ENCODE results near the gene NTMT1. TPM values are rescaled to one million over a fixed set of nuclear protein-coding genes. Genes with fewer than 3 reads are reported as not detected.
A peak's percentile ranks its signal among the peaks of the same experiment; 100 is the strongest.
"Not testable (repeated sequence)": the region's sequence is repeated elsewhere in the genome, so short reads cannot be mapped to it uniquely, and the experiment has no call there.

Gene NTMT1
- total RNA-seq, 1 donor from 2014 or later = 40.8 TPM

DNA sequence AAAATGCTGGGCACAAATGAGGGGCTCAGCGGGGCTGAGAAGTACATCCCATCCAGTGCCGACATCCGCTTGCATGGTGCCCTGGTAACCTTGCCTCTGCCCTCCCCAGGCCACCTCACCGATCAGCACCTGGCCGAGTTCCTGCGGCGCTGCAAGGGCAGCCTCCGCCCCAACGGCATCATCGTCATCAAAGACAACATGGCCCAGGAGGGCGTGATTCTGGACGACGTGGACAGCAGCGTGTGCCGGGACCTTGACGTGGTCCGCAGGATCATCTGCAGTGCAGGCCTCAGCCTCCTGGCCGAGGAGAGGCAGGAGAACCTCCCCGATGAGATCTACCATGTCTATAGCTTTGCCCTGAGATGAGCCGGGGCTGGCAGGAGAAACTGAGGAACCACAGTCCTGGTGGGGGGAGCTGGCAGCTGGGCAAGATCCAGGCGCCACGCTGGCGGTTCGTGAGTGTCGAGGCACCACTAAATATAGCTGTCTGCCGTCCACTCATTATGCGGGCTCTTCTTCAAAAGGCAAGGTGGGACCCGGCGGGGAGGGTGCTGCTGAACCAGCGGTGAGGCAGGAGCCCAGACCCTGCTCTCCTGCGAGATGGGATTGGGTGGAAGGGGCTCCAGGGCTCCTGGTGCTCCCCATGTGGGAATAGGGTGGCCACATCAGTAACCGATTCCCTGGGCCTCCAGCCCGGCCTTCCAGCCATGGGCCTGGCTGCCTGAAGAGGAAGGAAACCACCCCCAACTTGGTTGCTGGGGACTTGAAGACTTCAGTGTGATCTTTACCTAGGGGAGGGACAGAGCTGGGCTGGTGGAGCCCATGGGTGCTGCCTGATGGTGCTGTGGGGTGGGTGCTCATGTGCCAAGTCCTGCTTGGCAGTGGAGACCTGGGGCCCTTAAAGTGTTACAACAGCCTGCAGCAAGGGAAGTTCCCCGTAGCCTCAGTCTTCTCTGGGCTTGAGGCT lies 9.4 kb downstream of the NTMT1 start:
- no peak for DNase-seq (ENCODE audit: low read depth)
- Histone ChIP-seq H3K4me3 (ENCODE audit: low read depth, low read length) (no peak overlapping the region), H3K36me3 (ENCODE audit: control insufficient read depth, insufficient read depth, low read length) (peaks cover 35% of the 10 kb centered on the region), H3K27me3 (ENCODE audit: control insufficient read depth, insufficient read depth, low read length) (no peaks in the 10 kb centered on the region)
- FAIRE-seq = peak; percentile 13
- TF ChIP-seq CTCF (IDR thresholded peaks at IDR 0.05; ENCODE audit: insufficient read depth, low read length, severe bottlenecking) = no peak

GRCh38 chr9:129636343-129636742 lies 10.4 kb downstream of the NTMT1 start:
- peaks cover 35% of the 10 kb centered on the region for H3K36me3 ChIP-seq (ENCODE audit: control insufficient read depth, insufficient read depth, low read length)

GRCh38 chr9:129637102-129637501 lies 11.1 kb downstream of the NTMT1 start:
- no peak for DNase-seq (ENCODE audit: low read depth)
- FAIRE-seq = no peak
- H3K27me3 ChIP-seq (ENCODE audit: control insufficient read depth, insufficient read depth, low read length) = no peaks in the 10 kb centered on the region
- TF ChIP-seq CTCF (IDR thresholded peaks at IDR 0.05; ENCODE audit: insufficient read depth, low read length, severe bottlenecking) = no peak
- H3K36me3 ChIP-seq (ENCODE audit: control insufficient read depth, insufficient read depth, low read length) = peaks cover 35% of the 10 kb centered on the region
- H3K4me3 ChIP-seq (ENCODE audit: low read depth, low read length) = no peak overlapping the region

More at GRCh38 chr9:129636343-129636742, 10.4 kb downstream of the NTMT1 start:
- H3K27me3 ChIP-seq (ENCODE audit: control insufficient read depth, insufficient read depth, low read length); DNase-seq (ENCODE audit: low read depth); FAIRE-seq; H3K4me3 ChIP-seq (ENCODE audit: low read depth, low read length): not testable (repeated sequence)

- DNase-seq (ENCODE audit: low read depth) (no peak), FAIRE-seq (no peak)
- H3K4me3 ChIP-seq (ENCODE audit: low read depth, low read length) = no peak overlapping the region
- no peaks in the 10 kb centered on the region for H3K27me3 ChIP-seq (ENCODE audit: control insufficient read depth, insufficient read depth, low read length)
- TF ChIP-seq CTCF (IDR thresholded peaks at IDR 0.05; ENCODE audit: insufficient read depth, low read length, severe bottlenecking) = no peak
- H3K36me3 ChIP-seq (ENCODE audit: control insufficient read depth, insufficient read depth, low read length) = peaks cover 30% of the 10 kb centered on the region
Measured at GRCh38 chr9:129637673-129638439, 11.9 kb downstream of the NTMT1 start.

DNA sequence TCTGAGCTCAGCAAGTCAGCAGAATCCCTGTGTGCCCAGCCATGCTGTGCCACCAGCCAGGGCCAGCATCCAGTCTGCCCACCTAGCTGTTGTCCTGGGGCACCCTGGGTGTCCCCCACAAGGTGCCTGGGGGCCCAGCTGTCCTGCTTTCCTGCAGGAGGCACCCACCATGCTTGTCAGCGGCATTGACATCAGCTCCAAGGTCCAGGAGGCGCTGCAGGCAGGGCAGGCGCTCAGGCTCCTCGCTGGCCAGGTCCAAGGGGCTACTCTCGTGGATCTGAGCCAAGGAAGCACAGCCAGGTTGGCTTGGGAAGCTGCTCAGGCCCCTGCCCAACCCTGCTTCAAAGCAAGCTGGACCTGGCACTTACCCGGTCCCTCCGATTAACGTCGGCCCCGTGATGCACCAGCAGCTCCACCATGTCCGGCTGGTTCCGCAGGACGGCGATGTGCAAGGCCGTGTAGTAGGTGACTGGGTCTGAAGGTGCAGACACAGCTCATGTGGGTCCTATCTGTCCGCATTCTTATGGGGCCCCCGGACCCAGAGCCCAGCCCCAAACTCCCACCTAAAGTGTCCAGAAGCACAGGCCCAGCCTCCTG lies 13.2 kb downstream of the NTMT1 start:
- TF ChIP-seq CTCF (IDR thresholded peaks at IDR 0.05; ENCODE audit: insufficient read depth, low read length, severe bottlenecking) = no peak
- H3K36me3 ChIP-seq (ENCODE audit: control insufficient read depth, insufficient read depth, low read length) = peaks cover 21% of the 10 kb centered on the region
- FAIRE-seq (no peak), DNase-seq (ENCODE audit: low read depth) (no peak)
- H3K4me3 ChIP-seq (ENCODE audit: low read depth, low read length) = no peak overlapping the region
- no peaks in the 10 kb centered on the region for H3K27me3 ChIP-seq (ENCODE audit: control insufficient read depth, insufficient read depth, low read length)

DNA sequence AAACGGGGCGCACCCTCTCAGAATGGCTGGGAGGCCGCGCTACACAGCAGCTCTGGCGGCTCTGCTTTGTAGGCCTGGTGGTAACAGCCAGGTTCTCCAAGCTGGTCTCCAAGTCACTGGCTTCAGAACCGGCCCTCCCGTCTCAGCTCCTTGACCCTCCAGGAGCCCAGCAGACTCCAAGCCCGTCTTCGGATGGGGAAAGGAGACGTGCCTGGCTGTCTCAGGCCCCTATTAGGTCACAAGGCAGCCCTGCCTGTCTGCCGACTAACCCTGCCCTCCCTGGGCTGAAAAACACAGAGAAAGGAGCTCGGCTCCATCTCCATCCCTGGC lies 13.8 kb downstream of the NTMT1 start:
- TF ChIP-seq CTCF (IDR thresholded peaks at IDR 0.05; ENCODE audit: insufficient read depth, low read length, severe bottlenecking) = no peak

More for the DNA sequence above, 13.8 kb downstream of the NTMT1 start:
- Histone ChIP-seq H3K27me3 (ENCODE audit: control insufficient read depth, insufficient read depth, low read length) (no peaks in the 10 kb centered on the region), H3K4me3 (ENCODE audit: low read depth, low read length) (no peak overlapping the region), H3K36me3 (ENCODE audit: control insufficient read depth, insufficient read depth, low read length) (peaks cover 20% of the 10 kb centered on the region)
- no peak for FAIRE-seq
- DNase-seq (ENCODE audit: low read depth) = no peak
